ENCODE measurements around the gene IFI16. TPM values are rescaled to one million over a fixed set of nuclear protein-coding genes. Genes with fewer than 3 reads are reported as not detected.

IFI16 gene
- 30.1 TPM for total RNA-seq
- long read RNA-seq, transcript IFI16-205 (11 exons, 2,704 nt) = major isoform, 5 of 11 reads
- long read RNA-seq, partial matches to known transcripts = 2 of 11 reads
- long read RNA-seq, other reads (novel, unspliced or antisense) = 2 of 11 reads

GRCh38 chr1:159009704-159010361, at the start of gene IFI16:
Gene IFI16, plus strand, starts transcription at chr1:159009907. Its CDS starts 4,774 bp downstream, at chr1:159014681.
- DNase-seq (ENCODE audit: missing footprints) (no peak), ATAC-seq (peak; percentile 92)
- intact Hi-C loops (cut with DNase I) = no loop called here

DNA sequence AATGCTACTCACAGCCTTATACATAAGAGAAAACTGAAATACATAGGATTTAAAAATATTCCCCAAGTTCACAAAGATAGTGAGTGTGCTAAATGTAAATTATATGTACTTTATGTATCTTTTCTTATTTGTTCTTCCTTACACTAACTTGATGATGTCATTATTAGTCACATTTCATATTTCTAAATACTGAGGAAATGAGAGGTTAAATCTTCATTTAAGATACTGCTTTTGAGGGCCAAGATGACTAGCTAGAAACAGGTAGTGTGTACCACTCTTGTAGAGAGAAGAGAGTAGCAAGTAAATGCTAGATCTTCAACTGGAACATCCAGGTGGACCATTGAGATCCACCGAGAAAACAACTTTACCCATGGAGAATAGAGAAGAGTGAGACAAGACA, 48.5 kb upstream of the IFI16 start:
- intact Hi-C loops (cut with DNase I) = no loop called here
- DNase-seq (ENCODE audit: missing footprints) (no peak), ATAC-seq (no peak)

DNA sequence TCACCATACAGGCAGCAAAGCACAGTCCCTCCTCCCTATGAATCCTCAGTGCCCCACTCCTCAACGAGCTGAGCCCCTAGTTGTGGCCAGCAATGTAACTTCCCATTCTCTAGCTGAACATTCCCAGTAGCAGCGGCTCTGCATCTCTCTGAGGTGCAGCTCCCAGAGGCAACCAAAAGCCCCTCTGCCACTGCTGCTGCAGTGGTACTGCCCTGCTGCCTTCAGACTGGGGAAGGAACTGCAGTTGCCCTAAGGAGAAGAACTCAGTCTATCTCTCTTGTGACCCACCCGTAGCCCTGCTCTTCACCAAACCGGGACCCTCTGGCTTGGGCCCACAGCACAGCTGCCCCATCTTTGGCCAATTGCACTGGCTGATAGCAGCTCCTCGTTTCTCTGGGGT, 46.7 kb upstream of the IFI16 start:
- intact Hi-C loops (cut with DNase I) = no loop called here
- DNase-seq (ENCODE audit: missing footprints) = no peak
- ATAC-seq = no peak

- DNase-seq (ENCODE audit: missing footprints) (no peak), ATAC-seq (no peak)
- intact Hi-C loops (cut with DNase I) = no loop called here
These were observed 40.5 kb upstream of the IFI16 start for GRCh38 chr1:158969166-158969565.

- intact Hi-C loops (cut with DNase I) = no loop called here
- ATAC-seq (no peak), DNase-seq (ENCODE audit: missing footprints) (no peak)
These were observed 39.9 kb upstream of the IFI16 start for GRCh38 chr1:158969855-158970254.

DNA sequence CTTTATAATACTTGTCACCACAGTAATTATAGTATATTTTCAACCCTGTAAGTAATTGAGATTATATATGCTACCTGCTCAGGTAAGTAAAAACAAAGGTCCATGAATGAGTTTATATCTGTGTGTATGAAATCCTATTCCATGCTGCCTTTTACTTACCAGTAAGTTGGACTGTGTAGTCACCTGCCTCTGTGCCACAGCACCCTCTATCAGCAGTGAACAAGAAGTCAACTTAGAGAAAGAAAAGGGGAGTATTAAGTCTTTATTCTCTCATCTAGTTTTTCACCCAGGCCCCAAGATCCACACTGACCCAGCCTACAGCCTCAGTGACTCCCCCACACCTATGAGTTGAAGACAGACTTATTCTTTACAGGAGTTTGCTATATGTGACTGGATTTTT, 36.9 kb upstream of the IFI16 start:
- no peak for ATAC-seq

GRCh38 chr1:158976219-158976618, 33.5 kb upstream of the IFI16 start:
- DNase-seq (ENCODE audit: missing footprints) (no peak), ATAC-seq (no peak)
- intact Hi-C loops (cut with DNase I) = no loop called here

More for the DNA sequence above, 36.9 kb upstream of the IFI16 start:
- DNase-seq (ENCODE audit: missing footprints) = no peak
- intact Hi-C loops (cut with DNase I) = no loop called here

DNA sequence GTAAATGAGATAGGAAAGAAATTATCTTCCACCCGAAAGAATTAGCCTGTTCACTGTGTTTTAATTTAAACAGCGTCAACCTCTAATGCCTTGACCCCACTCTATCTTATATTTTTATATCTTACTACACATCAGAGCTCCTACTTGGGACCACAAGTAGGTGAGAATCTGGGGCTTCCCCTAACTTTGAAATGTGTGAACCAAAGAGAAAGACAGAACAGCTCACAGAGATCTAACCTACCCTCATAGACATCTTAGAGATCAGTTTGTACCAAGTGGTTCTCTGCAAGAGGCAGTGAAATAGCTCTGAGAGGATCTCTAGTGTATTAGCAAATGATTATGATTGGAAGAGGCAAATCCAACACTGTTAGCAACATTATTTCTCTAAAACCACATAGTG, 31.0 kb upstream of the IFI16 start:
- DNase-seq (ENCODE audit: missing footprints) (no peak), ATAC-seq (no peak)
- intact Hi-C loops (cut with DNase I) = no loop called here

DNA sequence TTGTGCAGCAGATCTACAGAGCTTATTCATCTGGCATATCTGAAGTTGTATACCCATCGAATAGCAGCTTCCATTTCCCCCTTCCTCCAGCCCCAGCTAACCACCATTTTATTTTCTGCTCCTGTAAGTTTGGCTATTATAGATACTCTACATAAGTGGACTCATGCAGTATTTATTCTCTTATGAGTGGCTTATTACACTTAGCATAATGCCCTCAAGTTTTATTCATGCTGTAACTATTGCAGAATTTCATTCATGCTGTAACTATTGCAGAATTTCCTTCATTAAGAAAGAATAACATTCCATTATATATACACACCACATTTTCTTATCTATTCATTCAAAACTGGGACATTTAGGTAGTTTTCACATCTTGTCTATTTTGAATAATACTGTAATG, 30.5 kb upstream of the IFI16 start:
- DNase-seq (ENCODE audit: missing footprints) (no peak), ATAC-seq (no peak)
- intact Hi-C loops (cut with DNase I) = no loop called here

DNA sequence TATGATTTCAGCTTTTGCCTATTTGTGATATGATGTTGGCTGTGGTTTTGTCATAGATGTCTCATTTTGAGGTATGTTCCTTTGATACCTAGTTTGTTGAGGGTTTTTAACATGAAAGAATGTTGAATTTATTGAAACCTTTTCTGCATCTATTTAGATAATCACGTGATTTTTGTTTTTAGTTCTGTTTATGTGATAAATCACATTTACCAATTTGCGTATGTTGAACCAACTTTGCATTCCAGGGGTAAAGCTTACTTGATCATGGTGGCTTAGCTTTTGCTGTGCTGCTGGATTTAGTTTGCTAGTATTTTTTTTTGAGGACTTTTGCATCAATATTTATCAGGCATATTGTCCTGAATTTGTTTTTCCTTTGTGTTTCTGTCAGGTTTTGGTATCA, 26.5 kb upstream of the IFI16 start:
- DNase-seq (ENCODE audit: missing footprints) (no peak), ATAC-seq (no peak)
- intact Hi-C loops (cut with DNase I) = no loop called here

DNA sequence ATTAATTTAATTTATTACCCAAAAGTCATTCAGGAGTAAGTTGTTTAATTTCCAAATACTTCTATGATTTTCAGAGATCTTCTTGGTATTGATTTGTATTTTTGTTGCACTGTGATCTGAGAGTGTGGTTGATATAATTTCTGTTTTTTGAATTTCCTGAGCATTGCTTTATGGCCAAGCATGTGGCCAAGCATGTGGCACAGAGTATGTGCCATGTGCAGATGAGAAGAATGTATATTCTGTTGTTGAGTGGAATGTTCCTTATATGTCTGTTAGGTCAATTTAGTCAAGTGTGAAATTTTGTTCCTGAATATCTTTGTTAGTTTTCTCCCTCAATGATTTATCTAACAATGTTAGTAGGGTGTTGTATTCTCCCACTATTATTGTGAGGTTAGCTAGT, 25.3 kb upstream of the IFI16 start:
- no peak for ATAC-seq
- DNase-seq (ENCODE audit: missing footprints) = no peak
- intact Hi-C loops (cut with DNase I) = no loop called here

DNA sequence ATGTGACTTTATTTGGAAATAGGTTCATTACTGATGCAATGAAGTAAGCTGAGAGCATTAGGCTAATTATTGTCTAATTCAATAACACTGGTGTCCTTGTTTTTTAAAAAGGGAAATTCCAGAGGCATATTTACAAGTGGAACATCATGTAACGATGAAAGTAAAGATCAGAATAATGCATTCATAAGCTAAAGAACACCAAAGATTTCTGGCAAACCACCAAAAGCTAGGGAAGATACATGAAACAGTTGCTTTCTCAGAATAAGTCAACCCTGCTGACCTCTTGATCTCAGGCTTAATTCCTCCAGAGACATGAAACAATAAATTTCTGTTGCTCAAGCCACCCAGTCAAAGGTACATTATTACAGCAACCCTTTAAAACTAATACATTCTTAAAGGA, 20.3 kb upstream of the IFI16 start:
- intact Hi-C loops (cut with DNase I) = no loop called here

DNA sequence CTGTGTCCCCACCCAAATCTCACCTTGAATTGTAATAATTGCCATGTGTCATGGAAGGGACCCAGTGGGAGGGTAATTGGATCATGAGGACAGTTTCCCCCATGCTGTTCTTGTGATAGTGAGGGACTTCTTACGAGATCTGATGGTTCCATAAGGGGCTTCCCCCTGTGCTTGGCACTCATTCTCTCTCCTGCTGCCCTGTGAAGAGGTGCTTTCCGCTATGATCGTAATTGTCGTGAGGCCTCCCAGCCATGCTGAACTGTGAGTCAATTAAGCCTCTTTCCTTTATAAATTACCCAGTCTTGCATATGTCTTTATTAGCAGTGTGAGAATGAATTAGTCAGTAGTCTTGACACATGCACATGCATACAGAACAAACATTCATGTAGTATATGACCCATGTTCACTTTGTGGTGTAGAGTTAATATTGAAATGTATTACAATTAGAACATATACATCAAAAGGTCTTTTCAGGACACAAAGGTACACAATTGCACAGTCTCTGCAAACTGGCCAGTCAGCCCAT, 16.9 kb upstream of the IFI16 start:
- DNase-seq (ENCODE audit: missing footprints) (no peak), ATAC-seq (no peak)
- intact Hi-C loops (cut with DNase I) = no loop called here

More for the DNA sequence above, 20.3 kb upstream of the IFI16 start:
- ATAC-seq (no peak), DNase-seq (ENCODE audit: missing footprints) (no peak)

DNA sequence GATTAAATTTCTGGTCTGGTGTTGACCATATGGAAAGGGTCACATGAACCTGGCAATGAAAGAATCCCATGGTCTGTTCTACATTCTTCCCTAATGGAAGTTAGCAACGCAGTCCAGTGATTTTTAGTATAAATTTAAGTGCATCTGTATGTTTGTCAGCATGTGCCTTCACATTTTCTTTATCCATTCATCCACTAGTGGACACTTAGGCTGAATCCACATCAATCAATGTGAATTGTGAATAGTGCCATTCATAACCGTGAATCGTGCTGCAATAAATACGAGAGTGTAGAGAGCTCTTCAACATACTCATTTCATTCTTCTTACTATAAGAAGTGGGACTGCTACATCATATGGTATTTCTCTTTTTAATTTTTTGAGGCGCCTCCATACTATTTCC, 12.7 kb upstream of the IFI16 start:
- no peak for DNase-seq (ENCODE audit: missing footprints)
- no peak for ATAC-seq
- intact Hi-C loops (cut with DNase I) = loop anchor here (5.0 kb wide), 1 partner anchor 1030 kb away; no protein-coding TSS in a partner anchor

GRCh38 chr1:158998037-158998780, 11.5 kb upstream of the IFI16 start:
- intact Hi-C loops (cut with DNase I) = loop anchor here (2.0 to 5.0 kb wide), 2 partner anchors 795 to 1031 kb away; no protein-coding TSS in a partner anchor
- no peak for ATAC-seq
- DNase-seq (ENCODE audit: missing footprints) = no peak

GRCh38 chr1:158998781-158999161, 10.9 kb upstream of the IFI16 start:
- ATAC-seq (peak; percentile 48), DNase-seq (ENCODE audit: missing footprints) (peak; percentile 82)
- intact Hi-C loops (cut with DNase I) = loop anchor here (2.0 to 5.0 kb wide), 2 partner anchors 796 to 1031 kb away; no protein-coding TSS in a partner anchor

DNA sequence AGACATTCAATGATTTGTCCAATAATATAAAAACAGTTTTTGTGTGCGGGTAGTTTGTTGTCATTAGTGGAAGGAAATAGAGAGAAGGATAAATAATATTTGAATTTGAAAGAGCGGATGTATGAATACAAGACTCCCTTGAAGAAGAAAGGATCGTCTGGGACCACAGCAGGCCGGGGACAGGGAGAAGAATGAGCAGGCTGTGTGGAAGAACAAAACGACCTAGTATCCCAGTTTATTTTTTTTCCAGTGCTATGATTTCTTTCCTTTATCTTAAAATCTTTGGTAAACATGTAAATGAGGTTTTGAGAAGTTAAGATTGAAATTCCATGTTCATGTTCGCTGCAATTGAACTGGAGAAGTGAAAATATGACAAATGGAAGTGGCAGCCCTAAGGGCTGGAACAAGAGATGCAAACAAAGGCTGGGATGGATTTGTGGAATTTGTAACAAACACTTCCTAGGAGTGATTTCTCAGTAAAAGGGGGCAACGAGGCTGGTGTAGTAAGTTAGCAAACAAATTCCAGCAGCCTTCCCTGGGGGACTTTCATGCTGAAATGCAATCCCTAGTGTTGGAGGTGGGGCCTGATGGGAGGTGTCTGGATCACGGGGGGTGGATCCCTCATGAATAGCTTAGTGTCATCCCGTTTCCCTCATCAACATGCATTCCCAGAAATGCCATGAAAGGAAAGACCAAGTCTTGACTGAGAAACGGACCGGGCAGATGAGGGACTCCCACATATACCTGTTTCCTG, 10.2 kb upstream of the IFI16 start:
- peak; percentile 73 for DNase-seq (ENCODE audit: missing footprints)
- peak; percentile 94 for ATAC-seq
- intact Hi-C loops (cut with DNase I) = loop anchor here (2.0 to 5.0 kb wide), 2 partner anchors 797 to 1032 kb away; no protein-coding TSS in a partner anchor

GRCh38 chr1:159000070-159000409, 9.7 kb upstream of the IFI16 start:
- ATAC-seq = no peak
- intact Hi-C loops (cut with DNase I) = no loop called here
- DNase-seq (ENCODE audit: missing footprints) = no peak

GRCh38 chr1:159000625-159001024, 9.1 kb upstream of the IFI16 start:
- ATAC-seq = peak; percentile 87
- intact Hi-C loops (cut with DNase I) = no loop called here
- peak; percentile 82 for DNase-seq (ENCODE audit: missing footprints)

Data from Right ventricle myocardium inferior (tissue), 1 donor.